ENCODE results near the gene TTLL11.

The TTLL11 gene

DNA sequence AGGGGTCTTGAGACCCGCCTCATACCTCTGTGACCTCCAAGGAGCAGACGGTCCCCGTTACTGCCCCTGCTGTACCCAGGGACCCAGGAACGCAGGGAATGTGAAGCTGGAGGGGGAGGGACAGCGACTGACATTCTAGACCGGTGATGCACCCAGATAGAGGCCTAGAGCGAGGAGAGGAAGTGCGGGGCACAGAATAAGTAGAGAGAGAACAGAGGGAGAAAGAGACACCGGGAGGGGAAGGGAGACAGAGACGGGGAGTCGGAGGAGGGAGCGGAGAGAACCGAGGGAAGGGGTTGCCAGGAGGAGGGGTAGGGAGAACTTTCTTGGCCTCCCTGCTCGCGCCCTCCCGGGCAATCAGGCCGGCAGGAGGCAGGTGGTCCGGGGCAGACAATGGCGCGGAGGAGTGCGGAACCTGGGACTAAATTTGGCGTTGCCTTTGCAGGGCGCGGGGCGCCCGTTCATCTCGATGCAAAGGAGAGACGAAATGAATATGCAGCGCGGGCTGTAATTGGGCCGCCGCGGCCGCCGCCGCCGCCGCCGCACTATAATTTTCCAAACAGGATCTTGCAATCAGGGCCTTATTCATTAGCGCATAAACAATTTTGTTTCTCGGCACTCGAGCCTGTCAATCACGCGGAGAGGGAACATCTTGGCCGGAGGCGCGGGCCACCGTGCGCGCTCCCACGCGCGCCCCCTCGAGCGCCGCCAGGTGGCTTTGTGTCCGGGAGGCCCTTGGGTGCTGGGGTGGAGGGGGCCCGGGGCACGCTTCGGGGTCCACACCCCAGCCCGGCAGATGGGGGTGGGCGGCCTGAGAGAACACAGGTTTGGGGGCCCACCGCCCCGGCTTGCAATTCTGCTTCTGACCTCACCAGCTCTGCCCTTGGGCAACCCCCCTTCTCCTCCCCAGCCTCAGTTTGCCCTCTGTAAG, 33.5 kb upstream of the TTLL11 start:
- no peak overlapping the region for H3K27ac ChIP-seq (replicated peaks; ENCODE audit: low read length)
- peak overlapping the region; percentile 89 for H2AK5ac ChIP-seq (ENCODE audit: low read depth, low read length)
- H3K27me3 ChIP-seq (ENCODE audit: control insufficient read depth in 3 of 3, insufficient read depth in 3 of 3, low read depth in 1 of 3, low read length in 3 of 3) = peaks cover 4 to 63% (median 51%) of the 10 kb centered on the region in 3 experiments

DNA sequence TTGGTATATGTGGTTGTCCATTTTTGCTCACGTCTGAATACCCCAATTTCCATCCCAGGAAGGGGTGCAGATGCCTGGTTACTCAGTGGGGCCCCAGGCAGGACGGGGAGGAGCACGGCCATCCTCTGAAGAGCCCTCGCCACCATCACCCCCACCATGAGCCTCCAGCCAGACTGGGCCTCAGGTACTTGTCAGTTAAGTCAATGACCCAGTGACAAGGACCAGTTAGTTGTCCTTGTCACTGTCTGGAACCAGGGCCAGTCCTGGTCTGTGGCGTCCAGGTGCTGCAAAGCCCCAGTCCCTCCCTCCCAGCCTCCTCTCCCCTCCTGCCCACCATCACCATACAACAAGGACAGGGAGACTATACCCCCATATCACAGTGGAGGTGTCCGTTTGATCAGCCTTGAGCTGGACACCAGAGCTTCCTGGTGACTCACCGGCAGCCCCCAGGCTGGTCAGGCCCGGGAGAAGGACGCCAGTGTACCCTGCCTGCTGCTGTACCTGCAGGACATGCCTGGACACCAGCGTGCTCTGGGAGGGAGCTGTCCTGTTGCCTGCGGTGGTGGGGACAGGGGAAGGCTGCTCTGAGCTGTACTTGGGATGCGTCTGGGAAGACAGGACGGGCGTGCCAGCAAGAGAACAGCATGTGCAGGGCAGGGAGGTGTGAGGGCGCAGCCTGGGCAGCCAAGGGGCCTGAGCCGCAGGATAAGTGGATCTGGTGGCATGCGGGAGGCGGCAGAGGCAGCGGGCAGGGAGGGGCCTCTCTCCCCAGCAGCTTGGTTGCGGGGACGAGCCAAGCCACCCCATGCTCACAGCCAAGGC, 32.6 kb upstream of the TTLL11 start:
- Histone ChIP-seq H2BK12ac (ENCODE audit: low read length) (peak overlapping the region; percentile 59), H2BK5ac (ENCODE audit: low read length) (no peak overlapping the region), H2BK15ac (ENCODE audit: low read length) (peak overlapping the region; percentile 95), H3K36me3 (replicated peaks in 1 of 2; ENCODE audit: control insufficient read depth in 2 of 2, insufficient read depth in 2 of 2, low read length in 2 of 2) (no peaks in the 10 kb centered on the region), H4K91ac (ENCODE audit: low read depth, low read length, poor library complexity) (peak overlapping the region; percentile 76), H3K4ac (ENCODE audit: low read length) (no peak overlapping the region), H2AFZ (ENCODE audit: low read length) (peak overlapping the region; percentile 80), H3K27me3 (ENCODE audit: control insufficient read depth in 3 of 3, insufficient read depth in 3 of 3, low read depth in 1 of 3, low read length in 3 of 3) (peaks cover 4 to 54% (median 43%) of the 10 kb centered on the region in 3 experiments), H2BK120ac (ENCODE audit: low read depth, low read length) (no peak overlapping the region), H4K8ac (ENCODE audit: low read depth, low read length) (peak overlapping the region; percentile 19), H3K4me3 (ENCODE audit: low read length in 2 of 2) (no peak overlapping the region), H3K9ac (ENCODE audit: low read depth, low read length, poor library complexity) (peak overlapping the region; percentile 73), H3K27ac (replicated peaks; ENCODE audit: low read length) (no peak overlapping the region), H3K4me1 (ENCODE audit: control insufficient read depth in 2 of 2, insufficient read depth in 1 of 2, low read depth in 1 of 2, low read length in 2 of 2) (peaks cover 8 to 9% of the 10 kb centered on the region in 2 donors), H3K23ac (ENCODE audit: low read depth, low read length, poor library complexity) (peak overlapping the region; percentile 91), H3K9me3 (replicated peaks in 1 of 2; ENCODE audit: control insufficient read depth in 2 of 2, insufficient read depth in 1 of 2, low read depth in 1 of 2, low read length in 2 of 2) (no peaks in the 10 kb centered on the region), H3K18ac (ENCODE audit: low read length) (peak overlapping the region; percentile 91), H2AK5ac (ENCODE audit: low read depth, low read length) (peak overlapping the region; percentile 89), H3K79me1 (ENCODE audit: low read depth, low read length) (no peaks in the 10 kb centered on the region), H3K14ac (ENCODE audit: low read length) (peak overlapping the region; percentile 98), H3K4me2 (ENCODE audit: insufficient read depth, low read length, poor library complexity, severe bottlenecking) (no peak overlapping the region)
- no CpG with 5 or more reads among the region's 21 CpGs for WGBS, 2 donors (ENCODE audit: extremely low coverage in 2 of 2, insufficient read length in 2 of 2, insufficient replicate concordance in 1 of 2)
- no peak for DNase-seq (ENCODE audit: low spot score)

More for the DNA sequence above, 33.5 kb upstream of the TTLL11 start:
- peak overlapping the region; percentile 80 for H2AFZ ChIP-seq (ENCODE audit: low read length)
- no peak overlapping the region for H4K91ac ChIP-seq (ENCODE audit: low read depth, low read length, poor library complexity)
- peak overlapping the region; percentile 91 for H3K18ac ChIP-seq (ENCODE audit: low read length)
- no peak overlapping the region for H2BK15ac ChIP-seq (ENCODE audit: low read length)
- no peak overlapping the region for H2BK120ac ChIP-seq (ENCODE audit: low read depth, low read length)
- no peaks in the 10 kb centered on the region for H3K79me1 ChIP-seq (ENCODE audit: low read depth, low read length)
- H3K4me1 ChIP-seq (ENCODE audit: control insufficient read depth in 2 of 2, insufficient read depth in 1 of 2, low read depth in 1 of 2, low read length in 2 of 2) = peaks cover 13 to 15% of the 10 kb centered on the region in 2 donors
- H3K4ac ChIP-seq (ENCODE audit: low read length) = no peak overlapping the region
- H3K14ac ChIP-seq (ENCODE audit: low read length) = no peak overlapping the region
- H3K4me2 ChIP-seq (ENCODE audit: insufficient read depth, low read length, poor library complexity, severe bottlenecking) = peak overlapping the region; percentile 67
- peak overlapping the region; percentile 73 for H3K9ac ChIP-seq (ENCODE audit: low read depth, low read length, poor library complexity)
- no peaks in the 10 kb centered on the region for H3K9me3 ChIP-seq (replicated peaks in 1 of 2; ENCODE audit: control insufficient read depth in 2 of 2, insufficient read depth in 1 of 2, low read depth in 1 of 2, low read length in 2 of 2)
- no peaks in the 10 kb centered on the region for H3K36me3 ChIP-seq (replicated peaks in 1 of 2; ENCODE audit: control insufficient read depth in 2 of 2, insufficient read depth in 2 of 2, low read length in 2 of 2)
- no peak for DNase-seq (ENCODE audit: low spot score)
- WGBS, 2 donors (ENCODE audit: extremely low coverage in 2 of 2, insufficient read length in 2 of 2, insufficient replicate concordance in 1 of 2) = no CpG with 5 or more reads among the region's 64 CpGs
- peak overlapping the region; percentile 91 for H3K23ac ChIP-seq (ENCODE audit: low read depth, low read length, poor library complexity)
- H2BK5ac ChIP-seq (ENCODE audit: low read length) = no peak overlapping the region
- no peak overlapping the region for H4K8ac ChIP-seq (ENCODE audit: low read depth, low read length)
- H2BK12ac ChIP-seq (ENCODE audit: low read length) = peak overlapping the region; percentile 59
- peak overlapping the region in 1 of 2 donors; percentile 4 for H3K4me3 ChIP-seq (ENCODE audit: low read length in 2 of 2)

DNA sequence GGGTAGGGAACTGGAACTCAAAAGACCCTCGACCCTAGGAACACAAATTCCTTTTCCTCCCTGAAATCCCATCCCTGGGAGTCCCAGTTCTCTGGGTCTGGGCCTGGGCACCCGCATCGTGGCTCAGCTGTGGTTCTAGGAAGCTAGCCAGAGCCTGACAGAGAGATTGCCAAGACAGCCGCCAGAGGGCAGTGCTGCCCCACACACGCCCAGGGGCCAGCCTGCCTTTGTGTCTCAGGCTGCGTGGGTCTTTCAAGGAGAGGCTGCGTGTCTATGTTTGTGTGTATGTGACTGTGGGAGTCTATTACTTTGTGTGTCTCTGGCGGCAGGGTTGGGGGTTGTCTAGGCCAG, 32.0 kb upstream of the TTLL11 start:
- peaks cover 4 to 55% (median 40%) of the 10 kb centered on the region in 3 experiments for H3K27me3 ChIP-seq (ENCODE audit: control insufficient read depth in 3 of 3, insufficient read depth in 3 of 3, low read depth in 1 of 3, low read length in 3 of 3)

More for the DNA sequence above, 32.0 kb upstream of the TTLL11 start:
- Histone ChIP-seq H3K4me2 (ENCODE audit: insufficient read depth, low read length, poor library complexity, severe bottlenecking) (no peak overlapping the region), H3K79me1 (ENCODE audit: low read depth, low read length) (no peaks in the 10 kb centered on the region), H3K18ac (ENCODE audit: low read length) (peak overlapping the region; percentile 91), H3K4me3 (ENCODE audit: low read length in 2 of 2) (no peak overlapping the region), H2BK15ac (ENCODE audit: low read length) (no peak overlapping the region), H3K23ac (ENCODE audit: low read depth, low read length, poor library complexity) (no peak overlapping the region), H3K27ac (replicated peaks; ENCODE audit: low read length) (no peak overlapping the region), H3K9ac (ENCODE audit: low read depth, low read length, poor library complexity) (no peak overlapping the region), H2BK5ac (ENCODE audit: low read length) (no peak overlapping the region), H2BK120ac (ENCODE audit: low read depth, low read length) (no peak overlapping the region), H2BK12ac (ENCODE audit: low read length) (no peak overlapping the region), H2AFZ (ENCODE audit: low read length) (peak overlapping the region; percentile 80), H3K36me3 (replicated peaks in 1 of 2; ENCODE audit: control insufficient read depth in 2 of 2, insufficient read depth in 2 of 2, low read length in 2 of 2) (no peaks in the 10 kb centered on the region), H4K91ac (ENCODE audit: low read depth, low read length, poor library complexity) (no peak overlapping the region), H3K4me1 (ENCODE audit: control insufficient read depth in 2 of 2, insufficient read depth in 1 of 2, low read depth in 1 of 2, low read length in 2 of 2) (peaks cover 8 to 9% of the 10 kb centered on the region in 2 donors), H4K8ac (ENCODE audit: low read depth, low read length) (no peak overlapping the region), H3K14ac (ENCODE audit: low read length) (no peak overlapping the region), H3K9me3 (replicated peaks in 1 of 2; ENCODE audit: control insufficient read depth in 2 of 2, insufficient read depth in 1 of 2, low read depth in 1 of 2, low read length in 2 of 2) (no peaks in the 10 kb centered on the region), H2AK5ac (ENCODE audit: low read depth, low read length) (peak overlapping the region; percentile 89), H3K4ac (ENCODE audit: low read length) (no peak overlapping the region)
- no CpG with 5 or more reads among the region's 8 CpGs for WGBS, 2 donors (ENCODE audit: extremely low coverage in 2 of 2, insufficient read length in 2 of 2, insufficient replicate concordance in 1 of 2)
- peak; percentile 76 for DNase-seq (ENCODE audit: low spot score)
